Stimulated activated CD8-positive, alpha-beta memory T cell treated with anti-CD3 and anti-CD28 coated beads, Interleukin-4, amount 100 ng/mL, for 48 hours (primary cell): ENCODE results near the gene PHACTR1.
A peak's percentile ranks its signal among the peaks of the same experiment; 100 is the strongest.
"Not testable (repeated sequence)": the region's sequence is repeated elsewhere in the genome, so short reads cannot be mapped to it uniquely, and the experiment has no call there.

ENCODE experiments used
- DNase-seq: peaks from one replicate; pipeline ENCODE4 v3.0.0-alpha.2; 2020

PHACTR1 gene

GRCh38 chr6:12750416-12750815 lies 33.8 kb downstream of the PHACTR1 start:
- DNase-seq = no peak

GRCh38 chr6:12751694-12752325 lies 35.2 kb downstream of the PHACTR1 start:
- peak; percentile 65 for DNase-seq

- no peak for DNase-seq
These were observed 36.5 kb downstream of the PHACTR1 start for GRCh38 chr6:12753036-12753435.

GRCh38 chr6:12760226-12760625 lies 43.7 kb downstream of the PHACTR1 start:
- DNase-seq = no peak

GRCh38 chr6:12760911-12761310 lies 44.3 kb downstream of the PHACTR1 start:
- no peak for DNase-seq

- no peak for DNase-seq
These were observed 45.0 kb downstream of the PHACTR1 start for GRCh38 chr6:12761376-12762115.

- DNase-seq = not testable (repeated sequence)
These were observed 46.3 kb downstream of the PHACTR1 start for GRCh38 chr6:12762731-12763434.

GRCh38 chr6:12766365-12766764 lies 49.8 kb downstream of the PHACTR1 start:
- no peak for DNase-seq

GRCh38 chr6:12767016-12767415 lies 50.4 kb downstream of the PHACTR1 start:
- DNase-seq = no peak

GRCh38 chr6:12769556-12770256 lies 53.1 kb downstream of the PHACTR1 start:
- no peak for DNase-seq

- DNase-seq = no peak
These were observed 55.8 kb downstream of the PHACTR1 start for GRCh38 chr6:12772416-12772815.

- DNase-seq = no peak
These were observed 59.7 kb downstream of the PHACTR1 start for GRCh38 chr6:12776291-12776690.

GRCh38 chr6:12779772-12780171 lies 63.2 kb downstream of the PHACTR1 start:
- no peak for DNase-seq

- no peak for DNase-seq
These were observed 65.6 kb downstream of the PHACTR1 start for GRCh38 chr6:12782136-12782535.

GRCh38 chr6:12785301-12785700 lies 68.7 kb downstream of the PHACTR1 start:
- DNase-seq = no peak

GRCh38 chr6:12785921-12786320 lies 69.4 kb downstream of the PHACTR1 start:
- DNase-seq = no peak

- no peak for DNase-seq
These were observed 74.8 kb downstream of the PHACTR1 start for GRCh38 chr6:12791371-12791770.

- DNase-seq = no peak
These were observed 81.8 kb downstream of the PHACTR1 start for GRCh38 chr6:12798326-12798725.

GRCh38 chr6:12800120-12800519 lies 83.6 kb downstream of the PHACTR1 start:
- DNase-seq = no peak

GRCh38 chr6:12801141-12801540 lies 84.6 kb downstream of the PHACTR1 start:
- DNase-seq = no peak

GRCh38 chr6:12802440-12802839 lies 85.9 kb downstream of the PHACTR1 start:
- no peak for DNase-seq

- no peak for DNase-seq
These were observed 86.9 kb downstream of the PHACTR1 start for GRCh38 chr6:12803486-12803885.

GRCh38 chr6:12804952-12805645 lies 88.5 kb downstream of the PHACTR1 start:
- no peak for DNase-seq
